HepG2 (cell line): ENCODE measurements around the gene TMX3. TPM values are rescaled to one million over a fixed set of nuclear protein-coding genes. Genes with fewer than 3 reads are reported as not detected.
A peak's percentile ranks its signal among the peaks of the same experiment; 100 is the strongest.

Source experiments
- GABPA ChIP-seq, 2 experiments: IDR thresholded peaks; 2 replicates each; pipeline ENCODE4 v1.6.1; 2011 to 2016; ENCODE audit warnings: low read depth in 2 of 2, low read length in 1 of 2, missing biosample characterization in 1 of 2, missing genetic modification characterization in 1 of 2
- HHEX ChIP-seq: IDR thresholded peaks from 2 replicates; pipeline ENCODE4 v1.6.1; 2016; ENCODE audit warnings: control low read depth
- HNRNPK ChIP-seq: fragments of 200-400 bp; formaldehyde crosslinking; IDR thresholded peaks from 2 replicates; pipeline ENCODE4 v1.6.1; 2018; ENCODE audit warnings: low read length, low read depth, moderate library complexity, mild to moderate bottlenecking; ENCODE audit not compliant: poor library complexity, severe bottlenecking
- JUND ChIP-seq: sonication (generic); formaldehyde crosslinking; IDR thresholded peaks from 2 replicates; pipeline ENCODE4 v1.8.0; 2022; ENCODE audit warnings: mild to moderate bottlenecking, missing genetic modification reagents
- MIER2 ChIP-seq: IDR thresholded peaks from 2 replicates; pipeline ENCODE4 v1.6.1; 2016; ENCODE audit warnings: missing biosample characterization, missing genetic modification reagents
- MIXL1 ChIP-seq: IDR thresholded peaks from 2 replicates; pipeline ENCODE4 v1.6.1; 2016
- NKX3-1 ChIP-seq: sonication (generic); formaldehyde crosslinking; IDR thresholded peaks from 2 replicates; pipeline ENCODE4 v1.5.0; 2020; ENCODE audit warnings: missing genetic modification reagents
- ZMYM2 ChIP-seq: sonication (generic); formaldehyde crosslinking; IDR thresholded peaks from 2 replicates; pipeline ENCODE4 v1.8.0; 2022; ENCODE audit warnings: mild to moderate bottlenecking, missing genetic modification reagents
- ZNF121 ChIP-seq: sonication (generic); formaldehyde crosslinking; IDR thresholded peaks from 2 replicates; pipeline ENCODE4 v1.5.0; 2020; ENCODE audit warnings: mild to moderate bottlenecking, missing genetic modification reagents
- ZNF232 ChIP-seq: sonication (generic); formaldehyde crosslinking; IDR thresholded peaks from 2 replicates; pipeline ENCODE4 v1.4.0; 2020; ENCODE audit warnings: missing genetic modification reagents, borderline replicate concordance
- ZNF251 ChIP-seq: sonication (generic); formaldehyde crosslinking; IDR thresholded peaks from 2 replicates; pipeline ENCODE4 v1.9.0; 2021; ENCODE audit warnings: mild to moderate bottlenecking, missing genetic modification reagents
- ZNF552 ChIP-seq: sonication (generic); formaldehyde crosslinking; IDR thresholded peaks from 2 replicates; pipeline ENCODE4 v1.9.0; 2022; ENCODE audit warnings: missing genetic modification reagents, mild to moderate bottlenecking, borderline replicate concordance
- ZNF616 ChIP-seq: sonication (generic); formaldehyde crosslinking; IDR thresholded peaks from 2 replicates; pipeline ENCODE4 v1.5.0; 2020; ENCODE audit warnings: low read depth, mild to moderate bottlenecking, missing genetic modification reagents
- ZNF773 ChIP-seq: sonication (generic); formaldehyde crosslinking; IDR thresholded peaks from 2 replicates; pipeline ENCODE4 v1.4.0; 2020; ENCODE audit warnings: missing genetic modification reagents, borderline replicate concordance
- ZNF780A ChIP-seq: sonication (generic); formaldehyde crosslinking; IDR thresholded peaks from 2 replicates; pipeline ENCODE4 v1.8.0; 2022; ENCODE audit warnings: mild to moderate bottlenecking, missing genetic modification reagents, moderate library complexity
- polyA plus RNA-seq, 8 experiments: library from polyadenylated mRNA; depleted of rRNA in 3 of 8; stranded (reverse) in 7 of 8; unstranded in 1 of 8; fragments of >200 nt; fragmentation: Illumina TruSeq in 4 of 8; extraction: Trizol in 4 of 8; gene quantifications; 2 replicates each; pipeline versions ENCODE4 v1.2.1 to v1.2.3, GENCODE V29; 2011 to 2016; ENCODE audit warnings: low read depth in 4 of 8, missing spikeins in 1 of 8, mixed read lengths in 1 of 8; ENCODE audit not compliant: insufficient read depth in 1 of 8
- total RNA-seq, 5 experiments: library from RNA; depleted of rRNA; stranded (reverse); fragments of >200 nt; fragmentation: Illumina TruSeq; extraction: Trizol; gene quantifications; 2 replicates each; pipeline ENCODE4 v1.2.3, GENCODE V29; 2016; ENCODE audit warnings: low read depth in 1 of 5
- TF ChIP-seq, protein P1 (sequence below): IDR thresholded peaks from 2 replicates; pipeline ENCODE4 v1.4.0; 2020; ENCODE audit warnings: mild to moderate bottlenecking, missing genetic modification reagents
- TF ChIP-seq, protein P2 (sequence below): sonication (generic); formaldehyde crosslinking; IDR thresholded peaks from 2 replicates; pipeline ENCODE4 v1.4.0; 2020; ENCODE audit warnings: missing genetic modification reagents
- TF ChIP-seq, protein P3 (sequence below): sonication (generic); formaldehyde crosslinking; IDR thresholded peaks from 2 replicates; pipeline ENCODE4 v1.8.0; 2022; ENCODE audit warnings: missing genetic modification reagents, mild to moderate bottlenecking, inconsistent platforms, borderline replicate concordance
- TF ChIP-seq, protein P4 (sequence below): sonication (generic); formaldehyde crosslinking; IDR thresholded peaks from 2 replicates; pipeline ENCODE4 v1.5.1; 2020; ENCODE audit warnings: missing genetic modification reagents, mild to moderate bottlenecking, borderline replicate concordance

Gene TMX3
- total and polyA plus RNA-seq, 2 of the 13 experiments (the other 11 are each of a cell fraction or from before 2014, with no cell fraction given): 12.9 to 25.0 TPM

DNA sequence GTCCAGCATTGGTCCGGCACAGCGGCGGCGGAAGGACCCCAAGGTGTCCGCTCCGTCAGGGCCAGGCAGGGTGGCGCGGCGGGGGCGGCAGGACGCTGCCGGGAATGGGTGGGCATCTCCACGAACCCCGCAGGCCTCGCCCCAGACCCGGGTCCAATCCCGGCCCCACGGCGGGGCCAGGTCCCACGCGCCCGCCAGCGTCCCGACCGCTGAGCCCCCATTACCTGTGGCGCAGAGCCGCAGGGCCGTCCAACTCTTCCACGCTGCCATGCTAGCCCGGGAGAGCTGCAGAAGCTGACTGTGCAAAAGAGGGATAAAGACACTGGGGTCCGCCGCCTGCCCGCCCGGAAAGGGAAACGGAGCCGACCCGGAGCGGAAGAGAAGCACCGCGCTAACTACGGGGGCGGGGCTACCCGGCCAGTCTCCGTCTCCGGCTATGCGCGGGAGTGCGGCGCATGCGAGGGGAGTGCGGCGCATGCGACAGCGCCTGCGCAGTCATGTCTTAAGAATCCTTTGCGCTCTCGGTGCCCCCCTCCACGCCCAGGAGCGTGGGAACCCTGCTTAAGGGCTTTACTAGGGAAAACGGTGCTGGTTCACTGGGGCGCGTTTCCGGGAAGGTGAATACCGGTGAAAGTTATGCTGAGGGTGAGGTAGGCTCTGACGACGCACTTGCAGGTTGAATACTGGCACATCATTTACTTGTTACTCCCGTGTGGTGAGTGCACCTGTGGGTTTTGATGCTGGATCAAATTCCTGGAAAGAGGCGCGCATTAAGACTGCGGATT lies at the start of gene TMX3 (continued):
- TF ChIP-seq HHEX (CRISPR knock-in tag): no peak
- TF ChIP-seq, protein P1, sequence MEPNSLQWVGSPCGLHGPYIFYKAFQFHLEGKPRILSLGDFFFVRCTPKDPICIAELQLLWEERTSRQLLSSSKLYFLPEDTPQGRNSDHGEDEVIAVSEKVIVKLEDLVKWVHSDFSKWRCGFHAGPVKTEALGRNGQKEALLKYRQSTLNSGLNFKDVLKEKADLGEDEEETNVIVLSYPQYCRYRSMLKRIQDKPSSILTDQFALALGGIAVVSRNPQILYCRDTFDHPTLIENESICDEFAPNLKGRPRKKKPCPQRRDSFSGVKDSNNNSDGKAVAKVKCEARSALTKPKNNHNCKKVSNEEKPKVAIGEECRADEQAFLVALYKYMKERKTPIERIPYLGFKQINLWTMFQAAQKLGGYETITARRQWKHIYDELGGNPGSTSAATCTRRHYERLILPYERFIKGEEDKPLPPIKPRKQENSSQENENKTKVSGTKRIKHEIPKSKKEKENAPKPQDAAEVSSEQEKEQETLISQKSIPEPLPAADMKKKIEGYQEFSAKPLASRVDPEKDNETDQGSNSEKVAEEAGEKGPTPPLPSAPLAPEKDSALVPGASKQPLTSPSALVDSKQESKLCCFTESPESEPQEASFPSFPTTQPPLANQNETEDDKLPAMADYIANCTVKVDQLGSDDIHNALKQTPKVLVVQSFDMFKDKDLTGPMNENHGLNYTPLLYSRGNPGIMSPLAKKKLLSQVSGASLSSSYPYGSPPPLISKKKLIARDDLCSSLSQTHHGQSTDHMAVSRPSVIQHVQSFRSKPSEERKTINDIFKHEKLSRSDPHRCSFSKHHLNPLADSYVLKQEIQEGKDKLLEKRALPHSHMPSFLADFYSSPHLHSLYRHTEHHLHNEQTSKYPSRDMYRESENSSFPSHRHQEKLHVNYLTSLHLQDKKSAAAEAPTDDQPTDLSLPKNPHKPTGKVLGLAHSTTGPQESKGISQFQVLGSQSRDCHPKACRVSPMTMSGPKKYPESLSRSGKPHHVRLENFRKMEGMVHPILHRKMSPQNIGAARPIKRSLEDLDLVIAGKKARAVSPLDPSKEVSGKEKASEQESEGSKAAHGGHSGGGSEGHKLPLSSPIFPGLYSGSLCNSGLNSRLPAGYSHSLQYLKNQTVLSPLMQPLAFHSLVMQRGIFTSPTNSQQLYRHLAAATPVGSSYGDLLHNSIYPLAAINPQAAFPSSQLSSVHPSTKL: peak; percentile 65
- TF ChIP-seq GABPA (IDR thresholded peaks at IDR 0.05; ENCODE audit: low read depth, low read length): peak; percentile 82
- peak; percentile 93 for TF ChIP-seq GABPA (CRISPR knock-in tag; IDR thresholded peaks at IDR 0.05; ENCODE audit: low read depth)
- no peak for TF ChIP-seq JUND (CRISPR knock-in tag)
- no peak for TF ChIP-seq ZNF251 (CRISPR knock-in tag)
- peak; percentile 92 for TF ChIP-seq NKX3-1 (CRISPR knock-in tag)
- TF ChIP-seq ZNF232: peak; percentile 97
- TF ChIP-seq, protein P2, sequence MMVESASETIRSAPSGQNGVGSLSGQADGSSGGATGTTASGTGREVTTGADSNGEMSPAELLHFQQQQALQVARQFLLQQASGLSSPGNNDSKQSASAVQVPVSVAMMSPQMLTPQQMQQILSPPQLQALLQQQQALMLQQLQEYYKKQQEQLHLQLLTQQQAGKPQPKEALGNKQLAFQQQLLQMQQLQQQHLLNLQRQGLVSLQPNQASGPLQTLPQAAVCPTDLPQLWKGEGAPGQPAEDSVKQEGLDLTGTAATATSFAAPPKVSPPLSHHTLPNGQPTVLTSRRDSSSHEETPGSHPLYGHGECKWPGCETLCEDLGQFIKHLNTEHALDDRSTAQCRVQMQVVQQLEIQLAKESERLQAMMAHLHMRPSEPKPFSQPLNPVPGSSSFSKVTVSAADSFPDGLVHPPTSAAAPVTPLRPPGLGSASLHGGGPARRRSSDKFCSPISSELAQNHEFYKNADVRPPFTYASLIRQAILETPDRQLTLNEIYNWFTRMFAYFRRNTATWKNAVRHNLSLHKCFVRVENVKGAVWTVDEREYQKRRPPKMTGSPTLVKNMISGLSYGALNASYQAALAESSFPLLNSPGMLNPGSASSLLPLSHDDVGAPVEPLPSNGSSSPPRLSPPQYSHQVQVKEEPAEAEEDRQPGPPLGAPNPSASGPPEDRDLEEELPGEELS: peak; percentile 56; the same call in 1 of the 2 replicates
- TF ChIP-seq, protein P3, sequence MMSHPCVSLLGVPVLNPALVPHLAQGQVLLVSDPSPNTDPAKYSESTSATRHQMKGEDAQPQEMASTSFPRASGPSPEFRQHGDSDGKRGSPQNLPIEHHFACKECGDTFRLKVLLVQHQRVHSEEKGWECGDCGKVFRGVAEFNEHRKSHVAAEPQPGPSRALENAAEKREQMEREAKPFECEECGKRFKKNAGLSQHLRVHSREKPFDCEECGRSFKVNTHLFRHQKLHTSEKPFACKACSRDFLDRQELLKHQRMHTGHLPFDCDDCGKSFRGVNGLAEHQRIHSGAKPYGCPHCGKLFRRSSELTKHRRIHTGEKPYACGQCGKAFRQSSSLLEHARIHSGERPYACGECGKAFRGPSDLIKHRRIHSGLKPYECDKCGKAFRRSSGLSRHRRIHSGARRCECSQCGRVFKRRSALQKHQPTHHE: peak; percentile 96
- TF ChIP-seq ZNF780A (CRISPR knock-in tag): peak; percentile 79; the same call in 1 of the 2 replicates
- TF ChIP-seq, protein P4, sequence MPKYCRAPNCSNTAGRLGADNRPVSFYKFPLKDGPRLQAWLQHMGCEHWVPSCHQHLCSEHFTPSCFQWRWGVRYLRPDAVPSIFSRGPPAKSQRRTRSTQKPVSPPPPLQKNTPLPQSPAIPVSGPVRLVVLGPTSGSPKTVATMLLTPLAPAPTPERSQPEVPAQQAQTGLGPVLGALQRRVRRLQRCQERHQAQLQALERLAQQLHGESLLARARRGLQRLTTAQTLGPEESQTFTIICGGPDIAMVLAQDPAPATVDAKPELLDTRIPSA (CRISPR knock-in tag): peak; percentile 57; the same call in 1 of the 2 replicates
- TF ChIP-seq ZNF773: no peak
- no peak for TF ChIP-seq ZMYM2
- TF ChIP-seq MIXL1 (CRISPR knock-in tag): 0 out of 2 replicates have a peak, but pooled peaks have one; percentile 48
- peak; percentile 97 for TF ChIP-seq ZNF616
- no peak; the same call in 1 of the 2 replicates for TF ChIP-seq MIER2 (CRISPR knock-in tag)
- TF ChIP-seq ZNF121 (CRISPR knock-in tag): no peak; the same call in 1 of the 2 replicates
- TF ChIP-seq HNRNPK: no peak
- TF ChIP-seq ZNF552 (CRISPR knock-in tag): peak; percentile 84
